ENCODE data around the gene HCRTR1.

HCRTR1 gene

DNA sequence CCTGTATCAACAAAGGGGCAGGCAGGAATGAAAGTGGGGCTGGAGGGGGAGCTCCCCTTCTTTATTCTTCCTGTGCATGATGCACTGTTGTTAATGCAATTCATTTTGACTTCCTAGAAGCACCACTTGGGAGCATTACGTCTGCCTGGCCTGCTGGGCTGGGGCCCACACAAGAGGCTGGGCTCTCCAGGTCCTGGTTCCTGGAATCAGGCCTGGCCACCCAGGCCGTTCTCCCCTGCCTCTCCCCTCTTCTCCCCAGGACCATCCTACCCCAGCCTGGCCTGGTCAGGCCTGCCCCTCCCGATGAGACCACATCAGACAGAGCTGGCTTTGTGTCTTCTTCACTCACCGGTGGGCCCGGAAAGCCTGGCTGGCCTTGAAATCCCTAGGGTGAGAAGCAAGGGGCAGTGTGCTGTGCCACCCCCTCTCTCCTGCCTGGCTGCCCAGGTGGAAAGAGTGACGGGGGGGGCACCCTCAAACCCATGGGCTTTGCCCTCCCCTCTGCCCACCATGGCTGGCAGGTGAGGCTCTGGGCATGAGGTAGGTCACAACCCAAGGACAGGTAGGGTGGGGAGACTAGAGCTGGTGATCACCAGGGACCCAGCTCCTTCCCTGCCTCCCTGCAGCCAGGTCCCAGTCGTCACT, 47.9 kb downstream of the HCRTR1 start:
- H3K27ac ChIP-seq (ENCODE audit: low read depth, low read length): no peak overlapping the region
- H3K36me3 ChIP-seq (ENCODE audit: control insufficient read depth, insufficient read depth, low read length): no peaks in the 10 kb centered on the region

GRCh38 chr1:31666263-31666963, 48.9 kb downstream of the HCRTR1 start:
- no peak overlapping the region for H3K9ac ChIP-seq (ENCODE audit: low read length)
- no peaks in the 10 kb centered on the region for H3K36me3 ChIP-seq (ENCODE audit: control insufficient read depth, insufficient read depth, low read length)
- peaks cover 26% of the 10 kb centered on the region for H3K4me1 ChIP-seq (ENCODE audit: control insufficient read depth, insufficient read depth, low read length)
- H3K27ac ChIP-seq (ENCODE audit: low read depth, low read length): no peak overlapping the region
- H3K27me3 ChIP-seq (ENCODE audit: control insufficient read depth, insufficient read depth, low read length): no peaks in the 10 kb centered on the region
- no peak overlapping the region for H3K4me3 ChIP-seq (ENCODE audit: low read depth, low read length)
- H3K9me3 ChIP-seq (ENCODE audit: control insufficient read depth, insufficient read depth, low read depth, low read length): no peaks in the 10 kb centered on the region

More for the DNA sequence above, 47.9 kb downstream of the HCRTR1 start:
- Histone ChIP-seq H3K4me1 (ENCODE audit: control insufficient read depth, insufficient read depth, low read length) (peaks cover 18% of the 10 kb centered on the region), H3K4me3 (ENCODE audit: low read depth, low read length) (no peak overlapping the region), H3K9me3 (ENCODE audit: control insufficient read depth, insufficient read depth, low read depth, low read length) (no peaks in the 10 kb centered on the region), H3K9ac (ENCODE audit: low read length) (no peak overlapping the region), H3K27me3 (ENCODE audit: control insufficient read depth, insufficient read depth, low read length) (no peaks in the 10 kb centered on the region)

DNA sequence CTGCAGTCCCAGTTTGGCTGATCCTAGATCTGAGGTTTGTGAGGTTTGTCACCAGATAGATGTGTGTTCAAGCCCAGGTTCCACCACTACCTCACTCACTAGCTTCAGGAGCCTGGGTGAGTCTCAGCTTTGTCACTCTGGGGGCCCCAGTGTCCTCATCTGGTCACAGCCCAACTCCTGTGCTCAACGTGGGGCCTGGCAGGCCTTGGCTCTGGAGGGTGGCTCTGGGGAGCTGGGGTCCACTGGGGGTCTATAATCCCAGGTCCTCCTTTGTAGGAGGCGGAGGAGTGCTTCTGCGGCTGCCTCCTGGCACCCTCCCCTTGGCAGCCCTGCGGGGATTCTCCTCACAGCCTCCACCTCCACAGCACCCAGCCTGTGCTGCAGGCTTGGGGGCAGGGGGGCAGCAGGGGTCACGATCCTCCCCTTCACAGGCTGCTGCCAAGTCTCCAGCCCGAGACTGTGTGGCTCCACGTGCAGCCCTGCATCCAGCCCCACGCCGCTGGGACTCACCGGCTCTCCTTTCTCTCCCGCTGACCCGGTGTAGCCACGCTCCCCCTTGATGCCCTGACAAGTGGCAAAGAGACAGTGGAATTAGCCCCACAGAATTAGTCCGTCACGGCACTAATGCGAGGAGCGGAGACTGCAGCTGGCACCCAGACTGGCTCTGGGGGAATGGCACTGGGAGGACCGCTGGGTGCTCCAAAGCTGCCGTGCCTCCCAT, 49.7 kb downstream of the HCRTR1 start:
- no peaks in the 10 kb centered on the region for H3K9me3 ChIP-seq (ENCODE audit: control insufficient read depth, insufficient read depth, low read depth, low read length)
- no peaks in the 10 kb centered on the region for H3K27me3 ChIP-seq (ENCODE audit: control insufficient read depth, insufficient read depth, low read length)
- no peaks in the 10 kb centered on the region for H3K36me3 ChIP-seq (ENCODE audit: control insufficient read depth, insufficient read depth, low read length)
- peaks cover 26% of the 10 kb centered on the region for H3K4me1 ChIP-seq (ENCODE audit: control insufficient read depth, insufficient read depth, low read length)
- no peak overlapping the region for H3K27ac ChIP-seq (ENCODE audit: low read depth, low read length)
- no peak overlapping the region for H3K4me3 ChIP-seq (ENCODE audit: low read depth, low read length)
- H3K9ac ChIP-seq (ENCODE audit: low read length): no peak overlapping the region

DNA sequence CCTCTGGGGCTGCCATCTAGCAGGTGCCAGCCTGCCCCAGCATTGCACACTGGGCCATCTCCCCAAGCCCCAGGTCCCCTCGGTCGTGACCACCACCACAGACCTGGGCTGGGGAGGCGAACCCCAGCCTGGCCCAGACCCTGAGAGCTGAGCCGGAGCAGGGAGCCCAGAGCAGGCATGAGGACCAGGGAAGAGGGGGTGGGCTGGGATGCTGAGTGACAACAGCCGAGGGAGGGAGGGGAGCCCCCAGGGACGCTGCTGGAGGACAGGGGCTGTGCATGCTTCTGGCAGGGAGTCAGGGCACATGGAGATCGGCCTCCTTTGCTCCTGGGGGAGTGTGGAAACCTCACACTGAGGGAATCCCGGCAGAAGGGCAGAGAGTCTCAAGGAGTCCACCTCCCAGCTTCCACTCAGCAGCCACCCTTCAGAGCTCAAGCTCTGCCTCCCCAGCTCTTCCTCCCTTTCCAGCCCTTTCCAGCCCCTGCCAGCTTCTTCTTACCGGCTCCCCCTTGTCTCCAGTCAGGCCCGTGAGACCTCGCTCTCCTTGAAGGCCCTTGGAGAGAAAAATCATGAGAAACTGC, 50.9 kb downstream of the HCRTR1 start:
- Histone ChIP-seq H3K36me3 (ENCODE audit: control insufficient read depth, insufficient read depth, low read length) (no peaks in the 10 kb centered on the region), H3K27ac (ENCODE audit: low read depth, low read length) (no peak overlapping the region), H3K4me1 (ENCODE audit: control insufficient read depth, insufficient read depth, low read length) (peaks cover 26% of the 10 kb centered on the region), H3K4me3 (ENCODE audit: low read depth, low read length) (no peak overlapping the region), H3K9me3 (ENCODE audit: control insufficient read depth, insufficient read depth, low read depth, low read length) (no peaks in the 10 kb centered on the region), H3K9ac (ENCODE audit: low read length) (no peak overlapping the region), H3K27me3 (ENCODE audit: control insufficient read depth, insufficient read depth, low read length) (no peaks in the 10 kb centered on the region)

GRCh38 chr1:31669433-31669785, 51.9 kb downstream of the HCRTR1 start:
- no peaks in the 10 kb centered on the region for H3K9me3 ChIP-seq (ENCODE audit: control insufficient read depth, insufficient read depth, low read depth, low read length)
- no peak overlapping the region for H3K27ac ChIP-seq (ENCODE audit: low read depth, low read length)
- H3K4me1 ChIP-seq (ENCODE audit: control insufficient read depth, insufficient read depth, low read length): peaks cover 26% of the 10 kb centered on the region
- H3K9ac ChIP-seq (ENCODE audit: low read length): no peak overlapping the region
- H3K36me3 ChIP-seq (ENCODE audit: control insufficient read depth, insufficient read depth, low read length): no peaks in the 10 kb centered on the region
- no peaks in the 10 kb centered on the region for H3K27me3 ChIP-seq (ENCODE audit: control insufficient read depth, insufficient read depth, low read length)
- no peak overlapping the region for H3K4me3 ChIP-seq (ENCODE audit: low read depth, low read length)

GRCh38 chr1:31669786-31670592, 52.5 kb downstream of the HCRTR1 start:
- no peaks in the 10 kb centered on the region for H3K36me3 ChIP-seq (ENCODE audit: control insufficient read depth, insufficient read depth, low read length)
- H3K9ac ChIP-seq (ENCODE audit: low read length): no peak overlapping the region
- H3K4me1 ChIP-seq (ENCODE audit: control insufficient read depth, insufficient read depth, low read length): peaks cover 29% of the 10 kb centered on the region
- H3K27ac ChIP-seq (ENCODE audit: low read depth, low read length): no peak overlapping the region
- H3K9me3 ChIP-seq (ENCODE audit: control insufficient read depth, insufficient read depth, low read depth, low read length): no peaks in the 10 kb centered on the region
- H3K4me3 ChIP-seq (ENCODE audit: low read depth, low read length): no peak overlapping the region
- no peaks in the 10 kb centered on the region for H3K27me3 ChIP-seq (ENCODE audit: control insufficient read depth, insufficient read depth, low read length)

- H3K9me3 ChIP-seq (ENCODE audit: control insufficient read depth, insufficient read depth, low read depth, low read length): no peaks in the 10 kb centered on the region
- H3K27ac ChIP-seq (ENCODE audit: low read depth, low read length): no peak overlapping the region
- no peak overlapping the region for H3K9ac ChIP-seq (ENCODE audit: low read length)
- no peaks in the 10 kb centered on the region for H3K36me3 ChIP-seq (ENCODE audit: control insufficient read depth, insufficient read depth, low read length)
- no peak overlapping the region for H3K4me3 ChIP-seq (ENCODE audit: low read depth, low read length)
- no peaks in the 10 kb centered on the region for H3K27me3 ChIP-seq (ENCODE audit: control insufficient read depth, insufficient read depth, low read length)
- peaks cover 33% of the 10 kb centered on the region for H3K4me1 ChIP-seq (ENCODE audit: control insufficient read depth, insufficient read depth, low read length)
Observed at GRCh38 chr1:31670593-31670964, 53.1 kb downstream of the HCRTR1 start.

DNA sequence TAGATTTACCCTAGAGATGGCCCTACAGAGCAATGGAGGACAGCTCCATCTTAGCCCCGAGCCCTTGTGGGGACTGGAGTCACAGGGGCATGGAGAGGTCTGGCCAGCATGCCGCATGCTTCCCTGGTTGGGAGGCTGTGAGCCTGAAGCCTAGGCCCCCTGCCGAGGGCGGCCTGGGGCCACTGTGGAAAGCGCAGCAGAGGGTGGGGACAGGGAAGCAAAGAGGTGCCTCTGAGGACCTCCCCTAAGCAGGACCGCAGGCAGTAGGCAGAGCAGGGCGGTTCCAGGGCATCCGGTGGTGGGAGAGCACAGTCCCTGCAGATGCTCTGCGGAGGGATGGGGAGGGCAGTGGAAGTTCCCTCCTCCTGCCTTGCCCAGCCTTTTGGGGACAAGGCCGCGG, 53.7 kb downstream of the HCRTR1 start:
- H3K27ac ChIP-seq (ENCODE audit: low read depth, low read length): no peak overlapping the region
- no peaks in the 10 kb centered on the region for H3K36me3 ChIP-seq (ENCODE audit: control insufficient read depth, insufficient read depth, low read length)
- H3K27me3 ChIP-seq (ENCODE audit: control insufficient read depth, insufficient read depth, low read length): no peaks in the 10 kb centered on the region
- no peaks in the 10 kb centered on the region for H3K9me3 ChIP-seq (ENCODE audit: control insufficient read depth, insufficient read depth, low read depth, low read length)
- no peak overlapping the region for H3K9ac ChIP-seq (ENCODE audit: low read length)
- H3K4me1 ChIP-seq (ENCODE audit: control insufficient read depth, insufficient read depth, low read length): peaks cover 32% of the 10 kb centered on the region
- no peak overlapping the region for H3K4me3 ChIP-seq (ENCODE audit: low read depth, low read length)

- no peak overlapping the region for H3K9ac ChIP-seq (ENCODE audit: low read length)
- H3K27ac ChIP-seq (ENCODE audit: low read depth, low read length): no peak overlapping the region
- no peaks in the 10 kb centered on the region for H3K27me3 ChIP-seq (ENCODE audit: control insufficient read depth, insufficient read depth, low read length)
- no peak overlapping the region for H3K4me3 ChIP-seq (ENCODE audit: low read depth, low read length)
- H3K4me1 ChIP-seq (ENCODE audit: control insufficient read depth, insufficient read depth, low read length): peaks cover 27% of the 10 kb centered on the region
- H3K9me3 ChIP-seq (ENCODE audit: control insufficient read depth, insufficient read depth, low read depth, low read length): no peaks in the 10 kb centered on the region
- H3K36me3 ChIP-seq (ENCODE audit: control insufficient read depth, insufficient read depth, low read length): no peaks in the 10 kb centered on the region
Observed at GRCh38 chr1:31671561-31672201, 54.2 kb downstream of the HCRTR1 start.

- Histone ChIP-seq H3K9ac (ENCODE audit: low read length) (no peak overlapping the region), H3K27me3 (ENCODE audit: control insufficient read depth, insufficient read depth, low read length) (no peaks in the 10 kb centered on the region), H3K4me3 (ENCODE audit: low read depth, low read length) (no peak overlapping the region), H3K36me3 (ENCODE audit: control insufficient read depth, insufficient read depth, low read length) (no peaks in the 10 kb centered on the region), H3K27ac (ENCODE audit: low read depth, low read length) (no peak overlapping the region), H3K4me1 (ENCODE audit: control insufficient read depth, insufficient read depth, low read length) (peaks cover 25% of the 10 kb centered on the region), H3K9me3 (ENCODE audit: control insufficient read depth, insufficient read depth, low read depth, low read length) (no peaks in the 10 kb centered on the region)
Observed at GRCh38 chr1:31672986-31673385, 55.5 kb downstream of the HCRTR1 start.
